Prostate gland (tissue), 2 donors: ENCODE measurements around the gene PMP22. TPM values are rescaled to one million over a fixed set of nuclear protein-coding genes. Genes with fewer than 3 reads are reported as not detected.

ENCODE experiments used
- DNase-seq: peaks from one replicate; pipeline ENCODE4 v3.0.0-alpha.2; 2019; ENCODE audit warnings: low spot score
- H3K27ac ChIP-seq, 2 donors: fragments of 200-600 bp; sonication (generic); 2 replicates each; pipeline ENCODE4 v1.5.1; 2017 to 2019
- H3K27me3 ChIP-seq: fragments of 200-600 bp; sonication (generic); replicated peaks from 2 replicates; pipeline ENCODE4 v1.5.1; 2019; ENCODE audit not compliant: insufficient read depth
- H3K36me3 ChIP-seq, 2 donors: fragments of 200-600 bp; sonication (generic); 1 replicate in 1 of 2; 2 replicates in 1 of 2; pipeline versions ENCODE4 v1.5.1 to v1.8.1; 2017 to 2019
- H3K4me1 ChIP-seq: fragments of 200-600 bp; sonication (generic); replicated peaks from 2 replicates; pipeline ENCODE4 v1.5.1; 2019
- H3K4me3 ChIP-seq, 2 donors: fragments of 200-600 bp; sonication (generic); 2 replicates each; pipeline ENCODE4 v1.5.1; 2017 to 2019
- H3K9me3 ChIP-seq: fragments of 200-600 bp; sonication (generic); 2 replicates; pipeline ENCODE4 v1.5.1; 2017
- CTCF ChIP-seq, 4 experiments: fragments of 200-600 bp in 2 of 4; fragments of 450-650 bp in 2 of 4; sonication (generic) in 2 of 4; IDR thresholded peaks; 1 replicate in 3 of 4; 2 replicates in 1 of 4; pipeline ENCODE4 v1.5.1; 2016 to 2019; ENCODE audit warnings: antibody characterized with exemption in 4 of 4, mild to moderate bottlenecking in 2 of 4, moderate library complexity in 2 of 4
- POLR2A ChIP-seq: fragments of 450-650 bp; IDR thresholded peaks from one replicate; pipeline ENCODE4 v1.6.1; 2016; ENCODE audit warnings: antibody characterized with exemption, mild to moderate bottlenecking
- POLR2AphosphoS5 ChIP-seq: sonication (generic); formaldehyde crosslinking; IDR thresholded peaks from one replicate; pipeline ENCODE4 v1.6.1; 2017; ENCODE audit warnings: antibody characterized with exemption
- WGBS: methylation state at CpG from one replicate; pipeline ENCODE4 v1.1.5; 2018; 5-methylcytosine and 5-hydroxymethylcytosine counted together
- intact Hi-C: fragments of 100-400 bp; cut with DNase I; formaldehyde crosslinking; loops from one replicate; pipeline ENCODE4 v1.14.2; 2022
- total RNA-seq, 2 donors: library from RNA; depleted of rRNA; stranded (reverse); fragments of >200 nt; gene quantifications; one replicate each; pipeline ENCODE4 v1.1.0, GENCODE V29; 2016

PMP22 gene
- total RNA-seq, 2 donors from 2014 or later = 22.5 to 76.1 TPM

DNA sequence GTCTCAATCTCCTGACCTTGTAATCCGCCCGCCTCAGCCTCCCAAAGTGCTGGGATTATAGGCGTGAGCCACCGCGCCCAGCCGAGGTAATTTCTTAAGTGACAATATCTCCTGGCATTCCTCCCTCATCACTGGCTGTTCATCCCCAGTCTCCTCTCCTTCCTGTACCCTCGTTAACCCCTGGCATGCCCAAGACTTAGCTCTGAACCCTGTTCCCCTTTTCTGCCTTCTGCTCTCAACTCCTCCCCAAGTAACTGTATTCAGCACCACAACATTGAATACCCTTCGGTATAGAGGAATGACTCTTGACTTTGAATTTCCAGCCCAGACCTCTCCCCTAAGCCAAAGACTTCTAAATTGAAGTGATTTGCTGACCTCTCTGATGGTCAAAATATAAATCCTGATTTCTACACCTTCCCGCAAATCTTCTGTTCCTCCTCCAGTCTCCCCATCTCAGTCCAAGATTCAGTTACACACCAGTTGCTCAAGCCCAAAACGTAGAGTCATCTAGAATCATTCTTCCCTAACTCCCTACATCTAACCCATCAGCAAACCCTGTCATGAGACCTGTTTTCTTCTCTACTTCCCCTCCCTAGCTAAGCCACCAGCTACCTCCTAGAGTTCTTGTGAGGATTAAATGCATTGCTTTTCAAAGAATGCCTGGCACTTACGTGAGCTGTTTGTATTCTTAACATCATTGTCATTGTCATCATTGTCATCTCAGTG, 14.8 kb downstream of the PMP22 start:
- no peak overlapping the region for H3K27ac ChIP-seq
- 88% methylated on average over 11 of the region's 11 CpGs for whole genome bisulfite sequencing
- H3K27me3 ChIP-seq = no peaks in the 10 kb centered on the region
- H3K9me3 ChIP-seq = no peaks in the 10 kb centered on the region
- intact Hi-C loops = no loop called here
- no peak for TF ChIP-seq POLR2AphosphoS5
- TF ChIP-seq POLR2A = no peak
- no peak for TF ChIP-seq CTCF (IDR thresholded peaks at IDR 0.05)
- no peaks in the 10 kb centered on the region for H3K36me3 ChIP-seq
- no peak overlapping the region for H3K4me3 ChIP-seq
- H3K4me1 ChIP-seq = no peaks in the 10 kb centered on the region
- DNase-seq = no peak

DNA sequence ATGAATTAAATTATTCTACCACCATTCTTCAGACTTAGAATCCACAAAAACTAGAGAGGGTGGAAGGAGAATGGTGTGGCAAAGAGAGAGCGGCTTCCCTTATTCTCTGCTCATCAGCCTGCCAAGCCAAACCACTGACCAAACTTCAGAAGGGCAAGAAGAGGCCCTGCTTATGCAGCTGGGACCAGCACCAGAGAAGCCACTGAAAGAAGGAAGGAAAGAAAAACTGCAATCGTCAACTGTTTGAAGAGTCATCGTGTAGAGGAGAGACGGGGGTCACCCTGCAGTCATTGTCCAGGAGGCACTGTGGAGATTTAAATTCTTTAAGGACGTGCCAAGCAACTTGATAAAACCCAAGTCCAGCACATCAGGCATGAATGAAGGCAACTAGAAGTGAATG, 15.6 kb downstream of the PMP22 start:
- WGBS = 79% methylated on average over 5 of the region's 5 CpGs
- no peaks in the 10 kb centered on the region for H3K9me3 ChIP-seq
- no peak overlapping the region for H3K27ac ChIP-seq
- no peak for DNase-seq
- no peaks in the 10 kb centered on the region for H3K36me3 ChIP-seq
- no peaks in the 10 kb centered on the region for H3K27me3 ChIP-seq
- TF ChIP-seq POLR2AphosphoS5 (no peak), POLR2A (no peak), CTCF (IDR thresholded peaks at IDR 0.05) (no peak)
- H3K4me3 ChIP-seq = no peak overlapping the region
- intact Hi-C loops = no loop called here
- H3K4me1 ChIP-seq = no peaks in the 10 kb centered on the region

GRCh38 chr17:15247891-15248529, 17.1 kb downstream of the PMP22 start:
- Histone ChIP-seq H3K36me3 (no peaks in the 10 kb centered on the region), H3K27me3 (no peaks in the 10 kb centered on the region), H3K27ac (no peak overlapping the region), H3K4me3 (no peak overlapping the region), H3K9me3 (no peaks in the 10 kb centered on the region), H3K4me1 (no peaks in the 10 kb centered on the region)
- TF ChIP-seq POLR2A (no peak), CTCF (IDR thresholded peaks at IDR 0.05) (peak in 2 of 4 experiments; percentile 11 to 14)
- DNase-seq = no peak
- WGBS = 88% methylated on average over 8 of the region's 8 CpGs
- intact Hi-C loops = no loop called here

- no peak overlapping the region for H3K27ac ChIP-seq
- 64% methylated on average over 5 of the region's 5 CpGs for WGBS
- TF ChIP-seq POLR2A (no peak), POLR2AphosphoS5 (no peak), CTCF (IDR thresholded peaks at IDR 0.05) (no peak)
- no peaks in the 10 kb centered on the region for H3K4me1 ChIP-seq
- intact Hi-C loops = no loop called here
- H3K27me3 ChIP-seq = no peaks in the 10 kb centered on the region
- no peak overlapping the region for H3K4me3 ChIP-seq
- H3K36me3 ChIP-seq = no peaks in the 10 kb centered on the region
- H3K9me3 ChIP-seq = no peaks in the 10 kb centered on the region
- DNase-seq = no peak
Measured at GRCh38 chr17:15245054-15245453, 20.1 kb downstream of the PMP22 start.

GRCh38 chr17:15240644-15241043, 24.5 kb downstream of the PMP22 start:
- peaks cover 0 to 2% of the 10 kb centered on the region in 2 donors for H3K36me3 ChIP-seq
- H3K9me3 ChIP-seq = no peaks in the 10 kb centered on the region
- no peaks in the 10 kb centered on the region for H3K4me1 ChIP-seq
- no peak for TF ChIP-seq POLR2AphosphoS5
- no peak for TF ChIP-seq CTCF (IDR thresholded peaks at IDR 0.05)
- TF ChIP-seq POLR2A = no peak
- DNase-seq = no peak
- H3K27ac ChIP-seq = no peak overlapping the region
- H3K4me3 ChIP-seq = no peak overlapping the region
- no peaks in the 10 kb centered on the region for H3K27me3 ChIP-seq
- intact Hi-C loops = no loop called here
